GM12801 (cell line): ENCODE measurements around the gene HTR3E.

ENCODE experiments used
- TF ChIP-seq, protein P1 (sequence below): IDR thresholded peaks from one replicate; pipeline ENCODE4 v1.5.1; 2011; ENCODE audit warnings: control low read depth; ENCODE audit not compliant: insufficient read length; ENCODE audit errors: extremely low read depth

Gene HTR3E, protein sequence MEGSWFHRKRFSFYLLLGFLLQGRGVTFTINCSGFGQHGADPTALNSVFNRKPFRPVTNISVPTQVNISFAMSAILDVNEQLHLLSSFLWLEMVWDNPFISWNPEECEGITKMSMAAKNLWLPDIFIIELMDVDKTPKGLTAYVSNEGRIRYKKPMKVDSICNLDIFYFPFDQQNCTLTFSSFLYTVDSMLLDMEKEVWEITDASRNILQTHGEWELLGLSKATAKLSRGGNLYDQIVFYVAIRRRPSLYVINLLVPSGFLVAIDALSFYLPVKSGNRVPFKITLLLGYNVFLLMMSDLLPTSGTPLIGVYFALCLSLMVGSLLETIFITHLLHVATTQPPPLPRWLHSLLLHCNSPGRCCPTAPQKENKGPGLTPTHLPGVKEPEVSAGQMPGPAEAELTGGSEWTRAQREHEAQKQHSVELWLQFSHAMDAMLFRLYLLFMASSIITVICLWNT

DNA sequence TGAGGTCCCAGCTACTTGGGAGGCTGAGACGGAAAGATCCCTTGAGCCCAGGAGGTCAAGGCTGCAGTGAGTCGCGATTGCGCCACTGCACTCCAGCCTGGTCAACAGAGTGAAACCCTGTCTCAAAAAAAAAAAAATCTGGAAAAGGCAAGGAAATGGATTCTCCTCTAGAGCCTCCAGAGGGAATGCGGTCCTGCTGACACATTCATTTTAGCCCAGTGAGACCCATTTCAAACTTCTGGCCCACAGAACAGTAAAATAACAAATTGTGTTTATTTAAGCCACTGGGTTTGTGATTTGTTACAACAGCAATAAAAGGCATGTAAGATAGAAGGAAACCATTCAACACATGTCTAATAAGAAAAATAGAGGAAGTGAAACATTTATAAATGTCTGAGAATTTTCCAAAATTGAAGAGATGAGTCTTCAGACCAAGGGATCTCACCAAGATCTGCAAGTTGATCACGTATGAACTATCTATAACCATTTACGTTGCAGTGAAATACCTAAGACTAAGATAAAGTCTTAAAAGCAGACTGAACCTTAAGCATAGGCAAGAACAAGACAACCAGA lies at the start of gene HTR3E:
TSS of gene HTR3E (plus strand) at position 254 of the 573 bp plus-strand sequence. CDS start 466 bp downstream, outside the sequence.
- TF ChIP-seq, protein P1, sequence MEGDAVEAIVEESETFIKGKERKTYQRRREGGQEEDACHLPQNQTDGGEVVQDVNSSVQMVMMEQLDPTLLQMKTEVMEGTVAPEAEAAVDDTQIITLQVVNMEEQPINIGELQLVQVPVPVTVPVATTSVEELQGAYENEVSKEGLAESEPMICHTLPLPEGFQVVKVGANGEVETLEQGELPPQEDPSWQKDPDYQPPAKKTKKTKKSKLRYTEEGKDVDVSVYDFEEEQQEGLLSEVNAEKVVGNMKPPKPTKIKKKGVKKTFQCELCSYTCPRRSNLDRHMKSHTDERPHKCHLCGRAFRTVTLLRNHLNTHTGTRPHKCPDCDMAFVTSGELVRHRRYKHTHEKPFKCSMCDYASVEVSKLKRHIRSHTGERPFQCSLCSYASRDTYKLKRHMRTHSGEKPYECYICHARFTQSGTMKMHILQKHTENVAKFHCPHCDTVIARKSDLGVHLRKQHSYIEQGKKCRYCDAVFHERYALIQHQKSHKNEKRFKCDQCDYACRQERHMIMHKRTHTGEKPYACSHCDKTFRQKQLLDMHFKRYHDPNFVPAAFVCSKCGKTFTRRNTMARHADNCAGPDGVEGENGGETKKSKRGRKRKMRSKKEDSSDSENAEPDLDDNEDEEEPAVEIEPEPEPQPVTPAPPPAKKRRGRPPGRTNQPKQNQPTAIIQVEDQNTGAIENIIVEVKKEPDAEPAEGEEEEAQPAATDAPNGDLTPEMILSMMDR: no peak

DNA sequence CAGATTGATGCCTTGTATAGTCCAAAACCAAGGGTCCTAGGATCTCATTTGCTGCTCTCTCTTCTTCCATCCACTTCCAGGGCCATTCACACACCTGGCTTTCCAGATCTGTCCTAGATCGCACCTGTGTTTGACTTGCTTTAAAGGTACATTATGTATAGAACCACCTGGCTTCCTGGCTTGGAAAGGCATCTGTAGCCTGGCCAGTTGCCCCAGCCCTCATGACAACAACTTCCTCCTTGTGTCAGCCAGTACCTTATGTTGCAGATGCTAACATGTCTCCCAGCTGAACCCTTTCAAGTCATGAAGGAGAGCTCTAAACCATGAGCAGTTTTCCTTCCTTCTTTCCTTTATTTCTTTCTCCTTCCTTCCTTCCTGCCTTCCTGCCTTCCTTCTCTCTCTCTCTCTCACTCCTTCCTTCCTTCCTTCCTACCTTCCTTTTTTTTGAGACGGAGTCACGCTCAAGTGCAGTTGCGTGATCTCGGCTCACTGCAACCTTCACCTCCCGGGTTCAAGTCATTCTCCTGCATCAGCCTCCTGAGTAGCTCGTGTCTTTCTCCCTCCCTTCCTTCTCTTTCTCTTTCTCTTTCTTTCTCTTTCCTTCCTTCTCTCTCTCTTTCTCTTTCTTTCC lies 46.5 kb upstream of the HTR3E start:
- TF ChIP-seq, protein P1: no peak

DNA sequence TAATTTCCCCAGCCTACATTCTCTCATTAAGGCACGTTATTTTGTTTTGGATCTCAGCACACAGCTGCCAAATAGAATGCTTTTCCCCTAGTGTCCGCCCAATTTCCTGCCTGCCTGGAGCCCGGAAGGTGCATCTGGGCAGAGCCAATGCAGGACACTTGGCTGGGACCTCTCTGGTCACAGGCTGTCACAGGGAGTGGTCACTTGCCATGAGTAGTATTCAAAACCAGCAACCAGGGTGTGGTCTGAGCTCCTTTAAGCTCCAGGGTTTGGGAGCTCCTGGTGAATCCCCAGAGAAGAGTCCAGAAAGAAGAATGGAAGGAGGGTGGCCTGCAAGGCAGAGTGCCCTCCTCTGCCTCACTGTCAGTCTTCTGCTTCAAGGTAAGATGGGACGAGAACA lies 44.1 kb upstream of the HTR3E start, which contains the start of gene HTR3C:
TSS of gene HTR3C (plus strand) at position 281 of the 400 bp plus-strand sequence. CDS start at position 315, 34 bp downstream.
- TF ChIP-seq, protein P1: no peak

DNA sequence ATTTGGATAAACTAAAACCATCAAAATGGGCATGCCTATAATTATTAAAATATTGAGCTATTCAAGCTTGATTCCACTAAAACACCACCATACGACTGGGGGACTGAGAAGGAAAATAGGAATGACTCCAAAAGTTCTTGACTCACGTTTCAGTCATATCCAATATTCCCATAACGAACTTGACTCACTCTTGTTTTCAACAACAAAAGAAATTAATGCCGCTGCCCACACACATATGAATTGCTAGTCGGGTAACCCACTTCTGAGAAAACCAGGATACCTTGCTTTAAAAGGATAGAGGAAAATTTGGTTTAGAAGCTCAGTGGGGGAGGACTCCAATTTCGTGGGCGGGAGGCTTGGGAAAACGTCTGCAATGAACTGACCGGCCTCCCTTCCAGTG lies 38.8 kb upstream of the HTR3E start:
- TF ChIP-seq, protein P1: no peak

DNA sequence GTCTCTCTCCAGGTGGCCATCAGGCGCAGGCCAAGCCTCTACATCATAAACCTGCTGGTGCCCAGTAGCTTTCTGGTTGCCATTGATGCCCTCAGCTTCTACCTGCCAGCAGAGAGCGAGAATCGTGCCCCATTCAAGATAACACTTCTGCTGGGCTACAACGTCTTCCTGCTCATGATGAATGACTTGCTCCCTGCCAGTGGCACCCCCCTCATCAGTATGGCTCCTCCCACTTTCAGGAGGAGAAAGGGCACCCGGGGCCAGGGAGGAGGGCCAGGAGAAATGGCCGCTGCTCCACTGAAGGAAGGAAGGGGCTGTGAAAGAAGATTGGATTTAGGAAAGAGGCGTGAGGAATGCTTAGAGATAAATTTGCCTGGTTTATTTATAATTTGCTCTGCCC lies 37.4 kb upstream of the HTR3E start:
- TF ChIP-seq, protein P1: no peak

DNA sequence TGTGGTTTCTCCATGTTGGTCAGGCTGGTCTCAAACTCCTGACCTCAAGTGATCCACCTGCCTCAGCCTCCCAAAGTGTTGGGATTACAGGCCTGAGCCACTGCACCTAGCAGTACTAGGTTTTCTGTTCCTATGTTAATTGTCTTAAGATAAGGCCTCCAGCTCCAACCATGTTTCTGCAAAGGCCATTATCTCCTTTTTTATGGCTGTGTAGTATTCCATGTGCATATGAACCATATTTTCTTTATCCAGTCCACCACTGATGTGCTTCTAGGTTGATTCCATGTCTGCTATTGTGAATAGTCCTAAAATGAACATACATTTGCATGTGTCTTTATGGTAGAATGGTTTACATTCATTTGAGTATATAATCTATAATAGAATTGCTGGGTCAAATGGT lies 34.2 kb upstream of the HTR3E start:
- TF ChIP-seq, protein P1: no peak

DNA sequence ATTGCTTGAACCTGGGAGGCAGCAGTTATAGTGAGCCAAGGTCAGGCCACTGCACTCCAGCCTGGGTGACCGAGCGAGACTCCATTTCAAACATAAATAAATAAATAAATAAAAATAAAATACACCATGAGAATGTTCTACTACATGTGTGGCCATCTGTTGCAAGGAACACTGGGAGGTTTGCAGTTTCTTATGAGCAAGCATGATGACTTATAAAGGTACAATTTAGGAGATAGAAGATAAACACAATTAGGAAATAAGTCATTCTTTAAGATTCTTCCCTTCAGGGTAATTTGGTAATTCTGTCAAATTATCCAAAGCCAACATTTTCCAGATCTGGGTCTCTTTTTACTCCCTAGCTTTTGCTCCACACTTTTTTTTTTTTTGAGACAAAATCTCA lies 30.7 kb upstream of the HTR3E start:
- TF ChIP-seq, protein P1: no peak
